Trophoblast cell (in vitro differentiated cells and primary cell): ENCODE results near the gene RSAD2. TPM values are rescaled to one million over a fixed set of nuclear protein-coding genes. Genes with fewer than 3 reads are reported as not detected.

Source experiments
- DNase-seq, 2 donors: peaks; one replicate each; pipeline ENCODE4 v3.0.0-alpha.2; 2016
- H2AFZ ChIP-seq: 2 replicates; pipeline ENCODE4 v1.6.1; 2013; ENCODE audit warnings: low read length, moderate library complexity, mild to moderate bottlenecking; ENCODE audit not compliant: insufficient read depth, poor library complexity
- H2AK5ac ChIP-seq: 2 replicates; pipeline ENCODE4 v1.6.1; 2013; ENCODE audit warnings: mild to moderate bottlenecking, low read length
- H2BK120ac ChIP-seq: 2 replicates; pipeline ENCODE4 v1.6.1; 2013; ENCODE audit warnings: low read length, mild to moderate bottlenecking, moderate library complexity; ENCODE audit not compliant: insufficient read depth, poor library complexity
- H2BK12ac ChIP-seq: 2 replicates; pipeline ENCODE4 v1.6.1; 2013; ENCODE audit warnings: mild to moderate bottlenecking, low read length, moderate library complexity
- H2BK5ac ChIP-seq: 2 replicates; pipeline ENCODE4 v1.6.1; 2013; ENCODE audit warnings: low read length, low read depth, moderate library complexity, mild to moderate bottlenecking; ENCODE audit not compliant: poor library complexity
- H3K14ac ChIP-seq: 2 replicates; pipeline ENCODE4 v1.6.1; 2013; ENCODE audit warnings: mild to moderate bottlenecking, low read length
- H3K18ac ChIP-seq: 2 replicates; pipeline ENCODE4 v1.6.1; 2013; ENCODE audit warnings: mild to moderate bottlenecking, low read length
- H3K23ac ChIP-seq: 2 replicates; pipeline ENCODE4 v1.6.1; 2013; ENCODE audit warnings: low read length
- H3K27ac ChIP-seq: 2 replicates; pipeline ENCODE4 v1.5.1; 2013; ENCODE audit warnings: low read depth, mild to moderate bottlenecking, inconsistent platforms, low read length, moderate library complexity
- H3K27me3 ChIP-seq: 2 replicates; pipeline ENCODE4 v1.6.1; 2013; ENCODE audit warnings: inconsistent platforms, mild to moderate bottlenecking, low read length, moderate library complexity; ENCODE audit not compliant: insufficient read depth
- H3K36me3 ChIP-seq, 2 experiments: 1 replicate in 1 of 2; 2 replicates in 1 of 2; pipeline ENCODE4 v1.6.1; 2013; ENCODE audit warnings: low read length in 2 of 2, mild to moderate bottlenecking in 2 of 2, moderate library complexity in 1 of 2; ENCODE audit not compliant: insufficient read depth in 2 of 2, control insufficient read depth in 1 of 2
- H3K4ac ChIP-seq: 2 replicates; pipeline ENCODE4 v1.6.1; 2013; ENCODE audit warnings: low read depth, mild to moderate bottlenecking, low read length, moderate library complexity
- H3K4me1 ChIP-seq, 2 experiments: 1 replicate in 1 of 2; 2 replicates in 1 of 2; pipeline ENCODE4 v1.6.1; 2013; ENCODE audit warnings: low read length in 2 of 2, mild to moderate bottlenecking in 2 of 2, moderate library complexity in 1 of 2; ENCODE audit not compliant: insufficient read depth in 2 of 2, control insufficient read depth in 1 of 2
- H3K4me2 ChIP-seq: 2 replicates; pipeline ENCODE4 v1.6.1; 2013; ENCODE audit warnings: inconsistent platforms, mild to moderate bottlenecking, low read length, moderate library complexity
- H3K4me3 ChIP-seq: 2 replicates; pipeline ENCODE4 v1.5.1; 2013; ENCODE audit warnings: mild to moderate bottlenecking, low read depth, low read length, inconsistent platforms
- H3K79me1 ChIP-seq: one replicate; pipeline ENCODE4 v1.6.1; 2013; ENCODE audit warnings: low read length
- H3K79me2 ChIP-seq: 2 replicates; pipeline ENCODE4 v1.6.1; 2013; ENCODE audit warnings: low read length, mild to moderate bottlenecking; ENCODE audit not compliant: control insufficient read depth, insufficient read depth, poor library complexity
- H3K9ac ChIP-seq: 2 replicates; pipeline ENCODE4 v1.6.1; 2013; ENCODE audit warnings: mild to moderate bottlenecking, low read length
- H3K9me3 ChIP-seq: 2 replicates; pipeline ENCODE4 v1.6.1; 2013; ENCODE audit warnings: low read depth, mild to moderate bottlenecking, control low read depth, inconsistent platforms, low read length; ENCODE audit not compliant: insufficient read depth
- H4K12ac ChIP-seq: 2 replicates; pipeline ENCODE4 v1.6.1; 2013; ENCODE audit warnings: low read depth, mild to moderate bottlenecking, low read length, moderate library complexity
- H4K8ac ChIP-seq: 2 replicates; pipeline ENCODE4 v1.6.1; 2013; ENCODE audit warnings: low read depth, mild to moderate bottlenecking, low read length, moderate library complexity
- H4K91ac ChIP-seq: one replicate; pipeline ENCODE4 v1.6.1; 2013; ENCODE audit warnings: low read depth, mild to moderate bottlenecking, low read length, moderate library complexity
- WGBS: extraction: QIAGEN DNeasy Blood & Tissue Kit; methylation state at CpG from one replicate; pipeline ENCODE4 v1.1.7; 2013; ENCODE audit warnings: missing lambda C conversion rate; ENCODE audit not compliant: insufficient read length, insufficient coverage; ENCODE audit errors: extremely low coverage; 5-methylcytosine and 5-hydroxymethylcytosine counted together
- polyA plus RNA-seq: library from polyadenylated mRNA; stranded (reverse); fragments of 200-250 nt; gene quantifications from 2 replicates; pipeline ENCODE4 v1.2.3, GENCODE V29; 2013

RSAD2 gene
- polyA plus RNA-seq = 0.51 and 0.55 TPM in 2 replicates

DNA sequence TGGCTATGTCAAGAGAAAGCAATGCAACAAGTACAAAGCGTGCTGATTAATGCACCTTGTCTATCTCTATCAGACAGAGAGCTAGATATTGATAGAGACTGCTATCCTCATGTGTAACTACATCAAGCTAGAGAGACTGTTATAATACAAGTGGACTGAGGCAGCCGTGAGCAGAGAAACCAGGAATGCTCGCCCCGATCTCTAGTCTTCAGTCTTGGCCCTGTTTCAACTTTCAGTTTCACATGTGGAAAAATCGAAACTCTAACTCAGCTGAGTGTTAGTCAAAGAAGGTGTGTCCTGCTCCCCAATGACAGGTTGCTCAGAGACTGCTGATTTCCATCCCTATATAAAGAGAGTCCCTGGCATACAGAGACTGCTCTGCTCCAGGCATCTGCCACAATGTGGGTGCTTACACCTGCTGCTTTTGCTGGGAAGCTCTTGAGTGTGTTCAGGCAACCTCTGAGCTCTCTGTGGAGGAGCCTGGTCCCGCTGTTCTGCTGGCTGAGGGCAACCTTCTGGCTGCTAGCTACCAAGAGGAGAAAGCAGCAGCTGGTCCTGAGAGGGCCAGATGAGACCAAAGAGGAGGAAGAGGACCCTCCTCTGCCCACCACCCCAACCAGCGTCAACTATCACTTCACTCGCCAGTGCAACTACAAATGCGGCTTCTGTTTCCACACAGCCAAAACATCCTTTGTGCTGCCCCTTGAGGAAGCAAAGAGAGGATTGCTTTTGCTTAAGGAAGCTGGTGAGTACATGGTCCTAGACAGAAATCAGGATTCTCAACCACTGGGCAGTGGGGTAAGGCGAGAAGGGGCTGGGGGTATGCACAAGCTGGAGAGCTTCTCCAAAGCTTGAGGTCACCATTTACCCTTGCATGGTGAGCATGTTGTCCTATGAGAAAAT lies at the start of gene RSAD2:
Gene RSAD2 (plus strand): TSS at position 376 of the 903 bp plus-strand sequence. CDS start 24 bp downstream, at position 400.
- Histone ChIP-seq H2BK12ac (no peak within 1 kb of the TSS), H2AFZ (no peak within 1 kb of the TSS), H3K4me1 (no peaks in the 10 kb centered on the region), H3K9ac (no peak within 1 kb of the TSS), H3K14ac (no peak within 1 kb of the TSS), H4K12ac (no peak within 1 kb of the TSS), H3K18ac (no peak within 1 kb of the TSS), H4K8ac (no peak within 1 kb of the TSS), H2AK5ac (no peak within 1 kb of the TSS), H3K4me3 (no peak within 1 kb of the TSS), H4K91ac (no peak within 1 kb of the TSS), H2BK5ac (no peak within 1 kb of the TSS), H3K4ac (no peak within 1 kb of the TSS), H3K79me1 (no peaks in the 10 kb centered on the region), H3K23ac (no peak within 1 kb of the TSS), H3K36me3 (no peaks in the 10 kb centered on the region), H3K4me2 (no peak within 1 kb of the TSS), H3K9me3 (peaks cover 9% of the 10 kb centered on the region), H3K79me2 (no peaks in the 10 kb centered on the region), H3K27ac (no peak within 1 kb of the TSS), H3K27me3 (no peaks in the 10 kb centered on the region), H2BK120ac (no peak within 1 kb of the TSS)
- peak in 1 of 2 donors; percentile 19 for DNase-seq
- WGBS = no CpG with 5 or more reads among the region's 10 CpGs

DNA sequence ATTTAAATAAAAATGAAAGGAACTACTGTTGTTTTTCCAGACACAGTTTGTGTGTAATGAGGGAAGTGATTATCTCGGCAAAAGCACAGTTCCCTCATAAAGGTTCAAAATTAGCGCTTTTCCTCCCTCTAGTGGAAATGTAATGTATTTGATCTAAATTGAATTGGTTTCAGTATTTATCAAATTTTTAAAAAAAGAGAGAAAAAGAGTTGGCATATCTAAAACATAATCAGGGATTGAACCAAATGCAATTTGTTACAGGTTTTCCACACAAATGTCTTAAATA lies 49.3 kb upstream of the RSAD2 start:
- H4K8ac ChIP-seq = no peak overlapping the region
- no peak overlapping the region for H2BK5ac ChIP-seq
- no peak overlapping the region for H2BK12ac ChIP-seq
- H2BK120ac ChIP-seq = no peak overlapping the region
- H3K79me1 ChIP-seq = peaks cover 6% of the 10 kb centered on the region
- no peak overlapping the region for H4K12ac ChIP-seq
- H3K27me3 ChIP-seq = no peaks in the 10 kb centered on the region
- H2AK5ac ChIP-seq = no peak overlapping the region
- H3K36me3 ChIP-seq = no peaks in the 10 kb centered on the region
- no peak overlapping the region for H3K4me2 ChIP-seq
- DNase-seq = peak in 1 of 2 donors; percentile 58
- peaks cover under 1% of the 10 kb centered on the region for H3K9me3 ChIP-seq
- no peak overlapping the region for H3K9ac ChIP-seq
- no peak overlapping the region for H4K91ac ChIP-seq
- H3K4me3 ChIP-seq = no peak overlapping the region
- H3K79me2 ChIP-seq = no peaks in the 10 kb centered on the region
- no peak overlapping the region for H3K14ac ChIP-seq
- H3K27ac ChIP-seq = no peak overlapping the region
- H3K4me1 ChIP-seq = peaks cover 6 to 7% of the 10 kb centered on the region in 2 experiments
- no CpG with 5 or more reads among the region's 2 CpGs for WGBS
- H3K18ac ChIP-seq = no peak overlapping the region
- no peak overlapping the region for H3K4ac ChIP-seq
- no peak overlapping the region for H3K23ac ChIP-seq
- no peak overlapping the region for H2AFZ ChIP-seq

GRCh38 chr2:6831229-6831628 lies 46.3 kb upstream of the RSAD2 start:
- no peak overlapping the region for H3K27ac ChIP-seq
- no peaks in the 10 kb centered on the region for H3K36me3 ChIP-seq
- H3K18ac ChIP-seq = no peak overlapping the region
- H3K9me3 ChIP-seq = peaks cover 2% of the 10 kb centered on the region
- H2AFZ ChIP-seq = no peak overlapping the region
- no peak overlapping the region for H3K14ac ChIP-seq
- H4K12ac ChIP-seq = no peak overlapping the region
- no peak overlapping the region for H3K4me2 ChIP-seq
- peaks cover 0 to 2% of the 10 kb centered on the region in 2 experiments for H3K4me1 ChIP-seq
- no peak overlapping the region for H4K8ac ChIP-seq
- no peak overlapping the region for H2BK12ac ChIP-seq
- no peak for DNase-seq
- no peak overlapping the region for H3K4ac ChIP-seq
- no peak overlapping the region for H3K23ac ChIP-seq
- no peak overlapping the region for H2BK120ac ChIP-seq
- no peaks in the 10 kb centered on the region for H3K27me3 ChIP-seq
- H3K9ac ChIP-seq = no peak overlapping the region
- no peak overlapping the region for H2AK5ac ChIP-seq
- H3K79me1 ChIP-seq = peaks cover 3% of the 10 kb centered on the region
- H4K91ac ChIP-seq = no peak overlapping the region
- H2BK5ac ChIP-seq = no peak overlapping the region
- H3K79me2 ChIP-seq = no peaks in the 10 kb centered on the region
- no CpG with 5 or more reads among the region's 1 CpG for WGBS
- no peak overlapping the region for H3K4me3 ChIP-seq

GRCh38 chr2:6832596-6833299 lies 44.8 kb upstream of the RSAD2 start:
- H3K23ac ChIP-seq = no peak overlapping the region
- H3K18ac ChIP-seq = no peak overlapping the region
- H3K14ac ChIP-seq = no peak overlapping the region
- no peak overlapping the region for H2BK120ac ChIP-seq
- no CpG with 5 or more reads among the region's 2 CpGs for WGBS
- H2AK5ac ChIP-seq = no peak overlapping the region
- no peak overlapping the region for H3K4ac ChIP-seq
- H3K79me1 ChIP-seq = no peaks in the 10 kb centered on the region
- peaks cover 2% of the 10 kb centered on the region for H3K9me3 ChIP-seq
- no peak overlapping the region for H3K4me2 ChIP-seq
- no peak overlapping the region for H4K8ac ChIP-seq
- no peaks in the 10 kb centered on the region for H3K27me3 ChIP-seq
- no peak overlapping the region for H3K4me3 ChIP-seq
- no peak for DNase-seq
- H3K4me1 ChIP-seq = no peaks in the 10 kb centered on the region
- H2AFZ ChIP-seq = no peak overlapping the region
- no peak overlapping the region for H3K27ac ChIP-seq
- H3K9ac ChIP-seq = no peak overlapping the region
- H3K36me3 ChIP-seq = no peaks in the 10 kb centered on the region
- no peak overlapping the region for H2BK12ac ChIP-seq
- H4K91ac ChIP-seq = no peak overlapping the region
- H3K79me2 ChIP-seq = no peaks in the 10 kb centered on the region
- H2BK5ac ChIP-seq = no peak overlapping the region
- H4K12ac ChIP-seq = no peak overlapping the region
